GM10266 (cell line): Measurements from ENCODE around the gene VIT.

Experiments
- DNase-seq: peaks from one replicate; pipeline ENCODE4 v3.0.0; 2012; ENCODE audit errors: extremely low spot score
- CTCF ChIP-seq: IDR thresholded peaks from 2 replicates; pipeline ENCODE4 v1.5.1; 2012; ENCODE audit warnings: mild to moderate bottlenecking, low read depth; ENCODE audit not compliant: control insufficient read depth, insufficient read depth; ENCODE audit errors: missing control alignments

The VIT gene

GRCh38 chr2:36731941-36732672 lies 35.6 kb downstream of the VIT start:
- no peak for DNase-seq
- no peak for TF ChIP-seq CTCF

DNA sequence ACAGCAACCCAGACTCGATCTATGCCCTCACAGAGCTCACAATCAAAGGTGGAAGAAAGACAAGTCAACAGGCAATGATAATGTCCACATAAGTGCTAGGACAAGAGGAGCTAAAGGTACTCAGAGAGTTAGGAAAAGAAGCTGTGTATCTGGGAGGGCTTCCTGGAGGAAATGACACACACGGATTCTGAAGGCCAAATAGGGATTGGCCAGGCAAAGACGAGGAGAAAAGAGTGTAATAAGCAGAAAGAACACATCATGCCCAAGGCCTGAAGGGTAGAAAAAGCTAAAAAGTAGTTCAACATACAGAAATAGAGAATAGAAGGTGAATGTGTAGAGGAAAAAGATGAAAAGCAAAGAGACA lies 36.1 kb downstream of the VIT start:
- no peak for TF ChIP-seq CTCF
- no peak for DNase-seq

DNA sequence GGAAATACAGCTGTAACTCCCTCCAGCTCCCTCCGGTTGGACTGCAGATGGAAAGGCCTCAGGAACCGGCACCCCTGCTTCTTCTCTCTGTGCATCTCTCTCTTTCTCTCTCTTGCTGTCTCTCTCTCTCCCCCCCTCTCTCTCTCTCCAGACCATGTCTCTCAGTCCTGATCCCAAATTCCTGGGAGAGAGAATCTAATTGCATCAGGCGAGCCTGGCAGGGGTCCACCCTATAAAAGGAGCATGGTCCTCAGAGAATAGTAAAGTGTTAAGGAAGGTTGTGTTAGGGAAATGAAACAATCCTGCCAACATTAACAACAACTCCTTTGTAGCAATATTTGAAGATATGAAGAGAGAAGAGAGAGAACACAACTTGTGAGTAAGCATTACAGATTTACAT lies 36.7 kb downstream of the VIT start:
- no peak for DNase-seq
- no peak for TF ChIP-seq CTCF

DNA sequence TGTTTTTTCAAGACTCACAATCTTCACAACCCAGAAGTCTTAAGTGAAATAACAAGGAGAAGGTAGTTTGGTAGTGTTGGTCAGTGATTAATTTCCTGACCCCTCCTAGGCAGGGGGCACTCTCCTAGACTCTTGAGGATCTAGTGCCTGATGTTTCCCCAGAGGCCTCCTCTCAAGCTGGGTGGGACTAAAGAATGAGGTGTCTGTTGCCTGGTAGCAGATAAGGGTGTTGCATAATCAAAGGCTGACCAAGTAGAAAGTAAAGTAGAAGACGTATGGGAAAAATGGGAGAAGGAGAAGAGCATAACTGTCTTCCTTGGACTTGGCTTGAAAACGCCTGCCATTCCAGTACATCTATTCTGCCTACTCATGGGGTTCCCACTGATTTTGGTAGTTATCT lies 37.8 kb downstream of the VIT start:
- DNase-seq = no peak
- TF ChIP-seq CTCF = no peak

GRCh38 chr2:36737131-36737750 lies 40.7 kb downstream of the VIT start:
- no peak for TF ChIP-seq CTCF
- DNase-seq = no peak

DNA sequence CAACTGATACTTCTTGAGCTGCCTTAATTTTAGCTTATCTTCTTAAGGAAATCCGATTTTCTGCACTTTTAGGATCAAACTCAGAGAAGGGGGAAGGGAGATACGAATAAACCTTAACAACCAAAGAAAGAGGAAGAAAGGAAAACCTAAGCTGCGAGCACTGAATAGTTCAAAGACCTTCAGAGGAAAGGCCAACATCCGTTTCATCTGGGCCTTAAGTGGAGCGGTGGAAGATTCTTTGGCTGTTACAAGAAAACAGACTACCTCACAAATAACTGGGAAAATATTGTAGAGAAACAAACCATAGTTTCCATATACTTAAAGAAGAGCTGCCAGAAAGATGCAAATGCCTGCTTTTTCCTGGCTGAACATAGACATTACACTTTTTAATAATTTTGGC lies 43.6 kb downstream of the VIT start:
- DNase-seq = no peak
- no peak for TF ChIP-seq CTCF

DNA sequence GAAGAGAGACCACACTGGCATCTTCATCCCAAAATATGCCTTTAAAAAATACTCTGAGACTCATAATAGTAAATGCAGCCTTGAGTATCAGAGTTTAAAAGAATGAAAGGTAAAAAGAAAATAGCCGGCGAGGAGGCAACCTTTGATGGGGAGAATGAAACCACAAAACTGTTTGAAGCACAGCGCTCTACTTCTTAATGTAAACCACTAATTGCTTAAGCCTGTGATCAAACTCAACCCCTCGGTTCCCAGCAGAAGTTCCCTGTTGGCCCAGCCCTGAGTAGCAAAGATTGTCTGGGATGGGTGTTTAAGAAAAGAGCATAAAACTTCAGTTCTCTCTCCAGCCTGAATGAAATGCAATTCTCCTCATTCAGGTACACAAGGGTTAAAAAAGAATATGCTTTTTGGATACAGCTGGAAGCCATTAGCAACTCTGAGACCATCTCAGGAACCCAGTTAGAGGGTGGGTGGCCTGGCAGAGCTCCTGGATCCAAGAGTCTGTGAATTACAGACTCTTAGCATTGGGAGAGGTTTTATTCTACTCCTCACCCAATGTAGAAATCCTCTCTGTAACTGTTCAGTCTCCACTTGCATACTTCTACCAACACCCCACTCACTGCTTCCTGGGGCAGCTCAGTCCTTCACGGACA lies 44.8 kb downstream of the VIT start:
- DNase-seq = no peak
- TF ChIP-seq CTCF = no peak
